HFF-Myc (cell line): ENCODE measurements around the gene HDAC11.

Source experiments
- DNase-seq: peaks from one replicate; pipeline ENCODE4 v3.0.0-alpha.2; 2011; ENCODE audit warnings: low read depth; ENCODE audit errors: extremely low read depth
- H3K4me3 ChIP-seq: replicated peaks from 2 replicates; pipeline ENCODE4 v1.5.1; 2011; ENCODE audit warnings: low read depth, mild to moderate bottlenecking, control low read depth, low read length
- TF ChIP-seq, protein P1 (sequence below): IDR thresholded peaks from 2 replicates; pipeline ENCODE4 v1.5.1; 2012; ENCODE audit warnings: mild to moderate bottlenecking, low read depth, low read length, control low read depth; ENCODE audit errors: missing control alignments

Gene HDAC11

DNA sequence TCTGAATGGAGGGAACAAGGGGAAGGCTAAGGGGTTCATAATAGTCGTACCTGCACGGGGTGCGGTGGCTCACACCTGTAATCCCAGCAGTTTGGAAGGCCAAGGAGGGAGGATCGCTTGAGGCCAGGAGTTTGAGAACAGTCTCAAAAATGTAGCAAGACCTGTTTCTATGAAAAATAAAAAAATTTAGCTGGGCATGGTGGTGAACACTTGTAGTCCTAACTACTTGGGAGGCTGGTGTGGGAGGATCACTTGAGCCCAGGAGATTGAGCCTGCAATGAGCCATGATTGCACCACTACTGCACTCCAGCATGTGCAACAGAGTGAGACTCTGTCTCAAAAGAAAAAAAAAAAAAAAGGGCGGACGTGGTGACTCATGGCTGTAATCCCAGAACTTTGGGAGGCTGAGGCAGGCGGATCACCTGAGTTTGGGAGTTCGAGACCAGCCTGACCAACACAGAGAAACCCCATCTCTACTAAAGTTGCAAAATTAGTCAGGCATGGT lies 17.9 kb upstream of the HDAC11 start:
- H3K4me3 ChIP-seq, result no peak overlapping the region
- TF ChIP-seq, protein P1, sequence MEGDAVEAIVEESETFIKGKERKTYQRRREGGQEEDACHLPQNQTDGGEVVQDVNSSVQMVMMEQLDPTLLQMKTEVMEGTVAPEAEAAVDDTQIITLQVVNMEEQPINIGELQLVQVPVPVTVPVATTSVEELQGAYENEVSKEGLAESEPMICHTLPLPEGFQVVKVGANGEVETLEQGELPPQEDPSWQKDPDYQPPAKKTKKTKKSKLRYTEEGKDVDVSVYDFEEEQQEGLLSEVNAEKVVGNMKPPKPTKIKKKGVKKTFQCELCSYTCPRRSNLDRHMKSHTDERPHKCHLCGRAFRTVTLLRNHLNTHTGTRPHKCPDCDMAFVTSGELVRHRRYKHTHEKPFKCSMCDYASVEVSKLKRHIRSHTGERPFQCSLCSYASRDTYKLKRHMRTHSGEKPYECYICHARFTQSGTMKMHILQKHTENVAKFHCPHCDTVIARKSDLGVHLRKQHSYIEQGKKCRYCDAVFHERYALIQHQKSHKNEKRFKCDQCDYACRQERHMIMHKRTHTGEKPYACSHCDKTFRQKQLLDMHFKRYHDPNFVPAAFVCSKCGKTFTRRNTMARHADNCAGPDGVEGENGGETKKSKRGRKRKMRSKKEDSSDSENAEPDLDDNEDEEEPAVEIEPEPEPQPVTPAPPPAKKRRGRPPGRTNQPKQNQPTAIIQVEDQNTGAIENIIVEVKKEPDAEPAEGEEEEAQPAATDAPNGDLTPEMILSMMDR, result no peak
- no peak for DNase-seq

- no peak overlapping the region for H3K4me3 ChIP-seq
- no peak for DNase-seq
- TF ChIP-seq, protein P1, result no peak
These were observed 17.3 kb upstream of the HDAC11 start for GRCh38 chr3:13462822-13463221.

- DNase-seq, result no peak
- H3K4me3 ChIP-seq, result no peak overlapping the region
- TF ChIP-seq, protein P1, result no peak
These were observed 16.3 kb upstream of the HDAC11 start for GRCh38 chr3:13463618-13464400.

DNA sequence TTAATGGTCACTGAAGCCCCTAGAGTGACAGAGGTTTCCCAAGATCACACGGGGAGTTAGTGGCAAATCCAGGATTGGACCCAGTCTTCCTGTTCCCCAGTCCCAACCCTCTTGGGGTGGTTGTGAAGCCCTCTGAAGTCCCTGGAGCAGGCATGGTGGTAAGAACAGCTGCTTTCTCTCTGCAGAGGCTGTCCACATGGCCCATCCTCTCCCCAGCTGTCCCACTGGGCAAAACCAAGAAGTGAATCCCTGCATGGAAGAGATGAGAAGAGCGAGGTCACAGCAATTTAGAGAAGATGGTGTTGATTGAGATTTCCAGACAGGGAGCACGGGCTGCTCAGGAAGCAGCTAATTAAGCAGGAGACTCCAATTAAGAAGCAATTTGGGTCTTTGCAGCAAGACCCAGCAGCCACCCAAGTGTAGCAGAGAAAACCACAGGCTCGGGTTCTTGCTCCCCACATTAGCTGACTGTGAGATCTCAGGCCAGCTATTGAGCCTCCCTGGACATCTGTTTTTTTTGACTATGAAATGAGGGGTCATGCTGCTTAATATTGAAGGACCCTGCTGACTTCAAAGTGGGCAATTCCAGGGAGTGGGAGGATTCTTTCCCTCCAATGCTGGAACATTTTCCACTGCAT lies 14.8 kb upstream of the HDAC11 start:
- TF ChIP-seq, protein P1, result no peak
- no peak for DNase-seq
- H3K4me3 ChIP-seq, result no peak overlapping the region

DNA sequence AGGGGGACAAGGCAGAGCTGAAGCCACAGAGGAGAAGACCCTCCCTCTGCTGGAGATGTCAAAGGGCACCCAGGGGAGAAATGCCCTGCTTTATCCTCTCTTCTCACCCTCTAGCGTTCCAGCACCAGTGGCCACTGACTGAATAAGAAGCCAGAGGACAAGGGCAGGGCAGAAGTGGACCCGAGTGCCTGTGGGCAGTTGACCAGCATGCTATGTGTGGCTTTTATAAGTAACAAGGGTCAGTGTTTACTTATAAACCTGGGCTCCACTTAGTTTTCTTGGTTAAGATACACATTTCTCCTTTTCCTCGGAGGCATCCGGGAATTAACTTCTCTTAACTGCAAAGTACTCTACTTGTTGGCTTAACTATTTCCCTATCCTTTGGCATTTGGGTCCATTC lies 13.3 kb upstream of the HDAC11 start:
- DNase-seq, result no peak
- no peak overlapping the region for H3K4me3 ChIP-seq
- TF ChIP-seq, protein P1, result no peak

DNA sequence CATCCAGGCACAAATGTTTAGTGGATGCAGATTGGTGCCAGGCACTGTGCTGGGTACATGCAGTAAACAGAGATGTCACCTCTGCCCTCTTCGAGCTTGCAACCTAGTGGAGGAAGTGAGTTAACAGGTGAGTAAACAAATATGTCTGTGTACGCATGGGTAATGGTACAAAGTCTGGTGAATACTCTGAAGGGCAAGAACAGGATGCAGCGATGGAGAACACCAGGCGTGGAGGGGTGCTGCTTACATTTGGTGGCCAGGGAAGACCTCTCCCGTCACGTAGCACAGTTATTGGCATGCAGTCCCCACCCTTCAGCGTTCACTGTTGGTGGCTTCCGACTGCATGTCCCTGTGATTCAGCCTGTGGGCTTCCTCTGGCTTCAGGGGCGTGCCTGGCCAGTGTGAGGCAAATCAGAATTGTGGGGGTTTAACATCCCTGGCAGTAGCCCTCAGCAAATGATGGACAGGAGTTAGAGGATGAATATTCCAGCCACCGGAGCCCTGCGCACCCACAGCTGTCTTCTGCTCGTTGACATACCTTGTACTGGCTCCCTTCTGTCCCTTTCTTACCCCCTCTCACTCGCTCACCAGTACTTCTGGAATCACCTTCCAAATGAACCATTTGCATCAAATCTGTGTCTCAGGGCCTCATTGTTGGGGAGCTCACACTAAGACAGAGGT lies 9.1 kb upstream of the HDAC11 start:
- H3K4me3 ChIP-seq, result no peak overlapping the region
- TF ChIP-seq, protein P1, result no peak
- no peak for DNase-seq
